RWPE2 (cell line): ENCODE data around the gene DAP.
A peak's percentile ranks its signal among the peaks of the same experiment; 100 is the strongest.

Source experiments
- ATAC-seq: fragments of 200-7000 bp; cut with Tn5 transposase; 3 replicates; pipeline ENCODE4 v1.9.1; 2021; ENCODE audit warnings: low read depth
- DNase-seq: peaks from one replicate; pipeline ENCODE4 v3.0.0-alpha.2; 2020; ENCODE audit warnings: low spot score
- H3K27ac ChIP-seq: fragments of 450-650 bp; 2 replicates; pipeline ENCODE4 v1.5.1; 2017; ENCODE audit warnings: mild to moderate bottlenecking; ENCODE audit not compliant: poor library complexity, severe bottlenecking
- H3K27me3 ChIP-seq: fragments of 250-450 bp; sonication (Bioruptor Pico); 2 replicates; pipeline ENCODE4 v1.5.1; 2021; ENCODE audit warnings: mild to moderate bottlenecking, moderate library complexity; ENCODE audit not compliant: insufficient read depth, poor library complexity, severe bottlenecking
- H3K36me3 ChIP-seq: fragments of 250-450 bp; sonication (Bioruptor Pico); 2 replicates; pipeline ENCODE4 v1.5.1; 2020; ENCODE audit warnings: low read depth, mild to moderate bottlenecking, moderate library complexity
- H3K4me1 ChIP-seq: fragments of 250-450 bp; sonication (Bioruptor Pico); 2 replicates; pipeline ENCODE4 v1.5.1; 2021; ENCODE audit warnings: mild to moderate bottlenecking, moderate library complexity; ENCODE audit not compliant: insufficient read depth, poor library complexity, severe bottlenecking
- H3K4me3 ChIP-seq: fragments of 250-450 bp; sonication (Bioruptor Pico); 2 replicates; pipeline ENCODE4 v1.5.1; 2021; ENCODE audit warnings: mild to moderate bottlenecking, moderate library complexity; ENCODE audit not compliant: severe bottlenecking
- H3K9me3 ChIP-seq: fragments of 250-450 bp; sonication (Bioruptor Pico); 2 replicates; pipeline ENCODE4 v1.5.1; 2021; ENCODE audit warnings: mild to moderate bottlenecking, moderate library complexity; ENCODE audit not compliant: severe bottlenecking
- TF ChIP-seq, protein P1 (sequence below): fragments of 450-650 bp; IDR thresholded peaks from one replicate; pipeline ENCODE4 v1.5.1; 2017; ENCODE audit warnings: mild to moderate bottlenecking, moderate library complexity; ENCODE audit not compliant: poor library complexity, severe bottlenecking

DAP gene

DNA sequence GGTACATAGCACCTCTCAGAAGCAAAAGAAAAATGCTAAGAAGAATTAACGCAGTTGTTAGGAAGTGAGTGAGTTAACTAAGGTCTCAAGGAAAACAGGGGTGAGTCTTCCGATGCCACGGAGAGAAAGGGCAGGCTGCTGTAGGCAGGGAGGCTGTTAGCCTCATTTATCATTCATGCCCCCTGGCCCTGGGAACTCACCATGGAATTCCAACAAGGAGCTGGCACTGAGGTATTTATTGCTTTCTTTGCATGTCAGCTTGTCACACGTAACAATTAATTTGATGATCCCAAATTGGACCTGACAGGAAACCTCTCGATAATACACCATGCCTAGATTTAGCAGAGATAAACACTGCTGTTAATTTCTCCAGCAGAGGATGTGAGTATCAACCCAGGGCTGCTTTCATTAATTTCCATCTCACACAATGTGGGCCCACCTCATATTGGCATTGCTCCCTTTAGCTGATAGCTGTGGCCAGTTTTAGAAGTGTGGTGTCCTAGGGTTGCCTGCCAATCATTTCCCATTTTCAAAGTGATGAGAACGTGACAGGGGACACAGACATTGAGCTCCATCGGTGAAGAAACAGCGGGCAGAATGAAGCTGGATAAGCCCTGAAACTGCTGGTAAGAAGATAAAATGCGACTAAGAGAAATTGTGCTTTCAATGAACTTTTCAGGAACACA is 45.3 kb downstream of the DAP start:
- H3K9me3 ChIP-seq, result no peaks in the 10 kb centered on the region
- peak overlapping the region; percentile 0 for H3K27ac ChIP-seq
- H3K36me3 ChIP-seq, result peaks cover 45% of the 10 kb centered on the region
- TF ChIP-seq, protein P1, sequence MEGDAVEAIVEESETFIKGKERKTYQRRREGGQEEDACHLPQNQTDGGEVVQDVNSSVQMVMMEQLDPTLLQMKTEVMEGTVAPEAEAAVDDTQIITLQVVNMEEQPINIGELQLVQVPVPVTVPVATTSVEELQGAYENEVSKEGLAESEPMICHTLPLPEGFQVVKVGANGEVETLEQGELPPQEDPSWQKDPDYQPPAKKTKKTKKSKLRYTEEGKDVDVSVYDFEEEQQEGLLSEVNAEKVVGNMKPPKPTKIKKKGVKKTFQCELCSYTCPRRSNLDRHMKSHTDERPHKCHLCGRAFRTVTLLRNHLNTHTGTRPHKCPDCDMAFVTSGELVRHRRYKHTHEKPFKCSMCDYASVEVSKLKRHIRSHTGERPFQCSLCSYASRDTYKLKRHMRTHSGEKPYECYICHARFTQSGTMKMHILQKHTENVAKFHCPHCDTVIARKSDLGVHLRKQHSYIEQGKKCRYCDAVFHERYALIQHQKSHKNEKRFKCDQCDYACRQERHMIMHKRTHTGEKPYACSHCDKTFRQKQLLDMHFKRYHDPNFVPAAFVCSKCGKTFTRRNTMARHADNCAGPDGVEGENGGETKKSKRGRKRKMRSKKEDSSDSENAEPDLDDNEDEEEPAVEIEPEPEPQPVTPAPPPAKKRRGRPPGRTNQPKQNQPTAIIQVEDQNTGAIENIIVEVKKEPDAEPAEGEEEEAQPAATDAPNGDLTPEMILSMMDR, result no peak
- no peak overlapping the region for H3K4me3 ChIP-seq
- ATAC-seq (no peak), DNase-seq (no peak)
- H3K4me1 ChIP-seq, result peaks cover 20% of the 10 kb centered on the region
- H3K27me3 ChIP-seq, result no peaks in the 10 kb centered on the region

DNA sequence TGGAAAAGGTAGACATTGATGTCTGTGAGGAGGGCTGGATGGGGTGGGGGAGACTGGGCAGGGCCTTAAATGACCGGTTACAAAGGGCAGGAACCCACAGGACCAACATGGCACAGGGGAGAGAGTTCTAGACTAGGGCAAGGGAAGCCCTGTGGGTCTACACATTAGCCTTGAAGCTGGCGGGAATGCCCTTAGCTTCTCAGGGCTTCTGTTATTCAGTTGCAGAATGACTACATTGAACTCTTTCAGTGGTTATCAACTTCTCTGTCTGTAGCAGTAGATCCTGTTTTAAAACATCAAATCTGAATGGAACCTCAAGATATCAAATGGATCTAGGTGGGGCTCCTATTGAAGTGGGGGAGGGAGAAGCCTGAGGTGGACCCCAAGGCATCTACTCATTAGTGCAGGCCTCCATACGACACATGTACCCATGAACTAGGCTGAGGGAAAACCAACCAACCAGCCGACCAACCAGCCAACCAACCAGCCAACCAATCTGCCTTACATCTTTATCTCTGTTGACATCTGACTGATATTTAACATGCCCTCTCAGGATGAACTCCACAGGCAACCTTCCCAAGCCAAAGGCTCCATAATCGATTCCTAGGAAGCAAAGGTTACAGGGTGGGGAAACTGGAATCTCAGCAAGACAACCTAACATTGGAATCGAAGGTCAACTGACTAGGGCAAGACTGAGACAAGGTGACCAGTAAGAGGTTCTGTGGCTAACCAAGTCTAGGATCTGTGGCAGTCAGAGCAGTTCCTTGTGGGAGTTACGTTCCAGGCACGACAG is 48.3 kb downstream of the DAP start:
- H3K4me3 ChIP-seq, result no peak overlapping the region
- no peak for DNase-seq
- H3K4me1 ChIP-seq, result peaks cover 6% of the 10 kb centered on the region
- H3K36me3 ChIP-seq, result peaks cover 32% of the 10 kb centered on the region
- no peaks in the 10 kb centered on the region for H3K27me3 ChIP-seq
- ATAC-seq, result no peak
- TF ChIP-seq, protein P1, result no peak
- peak overlapping the region; percentile 4 for H3K27ac ChIP-seq
- H3K9me3 ChIP-seq, result no peaks in the 10 kb centered on the region

- H3K36me3 ChIP-seq, result peaks cover 24% of the 10 kb centered on the region
- ATAC-seq (no peak), DNase-seq (no peak)
- H3K4me3 ChIP-seq, result no peak overlapping the region
- TF ChIP-seq, protein P1, result no peak
- H3K9me3 ChIP-seq, result no peaks in the 10 kb centered on the region
- H3K27ac ChIP-seq, result peak overlapping the region; percentile 4
- H3K27me3 ChIP-seq, result no peaks in the 10 kb centered on the region
- H3K4me1 ChIP-seq, result peaks cover 18% of the 10 kb centered on the region
Measured at GRCh38 chr5:10711562-10711961, 49.5 kb downstream of the DAP start.

- TF ChIP-seq, protein P1, result no peak
- H3K9me3 ChIP-seq, result no peaks in the 10 kb centered on the region
- peak overlapping the region; percentile 99 for H3K27ac ChIP-seq
Measured at GRCh38 chr5:10710513-10711128, 50.4 kb downstream of the DAP start.

More at GRCh38 chr5:10710513-10711128, 50.4 kb downstream of the DAP start:
- Histone ChIP-seq H3K27me3 (no peaks in the 10 kb centered on the region), H3K4me1 (peaks cover 28% of the 10 kb centered on the region), H3K36me3 (peaks cover 15% of the 10 kb centered on the region), H3K4me3 (no peak overlapping the region)
- ATAC-seq (no peak), DNase-seq (no peak)
